DMS114 treated with DMSO at 0.1 percent for 48 hours (cell line): ENCODE measurements around the gene LRRC61.

Experiments used
- DNase-seq: peaks from one replicate; lab custom pipeline; 2025; ENCODE audit not compliant: unreplicated experiment; lab: John Stamatoyannopoulos, UW

Gene LRRC61

GRCh38 chr7:150368884-150369747 is 46.0 kb downstream of the LRRC61 start:
- no peak for DNase-seq

- DNase-seq: no peak
These were observed 46.8 kb downstream of the LRRC61 start for GRCh38 chr7:150369748-150370501.

GRCh38 chr7:150370612-150371071 is 47.5 kb downstream of the LRRC61 start:
- DNase-seq: no peak

- no peak for DNase-seq
These were observed 48.2 kb downstream of the LRRC61 start for GRCh38 chr7:150371131-150371995.

- no peak for DNase-seq
These were observed 48.8 kb downstream of the LRRC61 start for GRCh38 chr7:150371996-150372270.

GRCh38 chr7:150372271-150373048 is 49.3 kb downstream of the LRRC61 start:
- no peak for DNase-seq

- no peak for DNase-seq
These were observed 50.1 kb downstream of the LRRC61 start for GRCh38 chr7:150373049-150373801.

GRCh38 chr7:150374026-150374425 is 50.9 kb downstream of the LRRC61 start:
- no peak for DNase-seq

- DNase-seq: no peak
These were observed 51.3 kb downstream of the LRRC61 start for GRCh38 chr7:150374472-150374871.

- no peak for DNase-seq
These were observed 52.7 kb downstream of the LRRC61 start for GRCh38 chr7:150375662-150376521.

- DNase-seq: no peak
These were observed 53.4 kb downstream of the LRRC61 start for GRCh38 chr7:150376560-150376959.

GRCh38 chr7:150377196-150377595 is 54.0 kb downstream of the LRRC61 start:
- no peak for DNase-seq

- DNase-seq: no peak
These were observed 54.5 kb downstream of the LRRC61 start for GRCh38 chr7:150377635-150378034.

GRCh38 chr7:150378115-150378852 is 55.1 kb downstream of the LRRC61 start:
- no peak for DNase-seq

GRCh38 chr7:150378853-150379440 is 55.8 kb downstream of the LRRC61 start, which contains the start of gene ZNF775:
Gene ZNF775, plus strand, starts transcription at chr7:150379330. Its CDS starts 9,141 bp downstream, at chr7:150388471.
- DNase-seq: peak; percentile 74

GRCh38 chr7:150379441-150380379 is 56.6 kb downstream of the LRRC61 start:
- no peak for DNase-seq

GRCh38 chr7:150380463-150380862 is 57.3 kb downstream of the LRRC61 start:
- DNase-seq: no peak
